Measurements from ENCODE around the gene IZUMO1. TPM values are rescaled to one million over a fixed set of nuclear protein-coding genes. Genes with fewer than 3 reads are reported as not detected.
A peak's percentile ranks its signal among the peaks of the same experiment; 100 is the strongest.

IZUMO1 gene
- total RNA-seq, 4 donors from 2014 or later, result not detected

- Histone ChIP-seq H3K4me3 (no peak overlapping the region), H3K9me3 (no peaks in the 10 kb centered on the region), H3K27ac (peak overlapping the region; percentile 14 to 77 (median 56)), H3K36me3 (no peaks in the 10 kb centered on the region), H3K4me1 (peaks cover 4 to 30% (median 8%) of the 10 kb centered on the region in 4 donors), H3K27me3 (no peaks in the 10 kb centered on the region)
- TF ChIP-seq CTCF (IDR thresholded peaks at IDR 0.05) (no peak), POLR2A (IDR thresholded peaks at IDR 0.05) (peak; percentile 24 to 63)
- peak in 2 of 3 donors; percentile 78 to 81 for DNase-seq
Observed at GRCh38 chr19:48741129-48741999, 5.3 kb downstream of the IZUMO1 start.

DNA sequence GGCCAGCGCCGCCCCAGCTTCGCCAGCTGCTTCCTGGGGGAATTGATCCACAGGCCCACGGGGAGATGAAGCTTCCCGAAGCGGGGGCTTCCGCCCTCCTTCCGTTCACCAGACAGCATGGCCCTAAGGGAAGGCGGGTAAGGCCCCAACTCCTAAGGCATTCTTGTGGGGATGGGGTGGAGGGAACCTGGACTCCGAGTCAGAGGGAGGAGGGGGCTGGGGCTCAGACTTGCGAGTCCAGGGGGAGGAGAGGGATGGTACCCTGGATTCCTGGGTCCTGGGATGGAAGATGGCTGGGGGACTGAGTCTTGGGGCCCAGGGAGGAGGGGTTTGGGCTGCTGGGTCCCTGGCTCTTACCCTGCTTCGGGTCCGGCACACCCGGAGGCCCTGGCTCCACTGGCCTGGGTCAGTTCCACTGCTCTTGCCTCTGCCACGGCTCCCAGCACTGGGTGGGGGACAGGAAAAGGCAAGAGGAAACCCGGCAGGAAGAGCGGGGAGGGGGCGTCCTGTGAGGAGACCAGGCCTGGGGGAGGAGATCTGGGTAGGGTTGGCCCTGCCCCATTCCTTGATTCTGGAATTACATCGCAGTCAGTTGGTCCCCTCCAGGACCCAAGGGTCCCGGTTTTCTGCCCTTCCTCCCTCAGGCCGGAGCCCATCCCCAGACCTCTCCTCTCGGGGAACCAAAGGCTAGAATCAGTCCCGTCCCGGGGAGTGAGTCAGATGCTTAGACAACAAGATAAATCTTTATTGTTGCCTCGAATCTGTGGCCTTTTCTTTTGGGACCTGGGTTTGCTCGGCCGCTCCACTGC, 6.3 kb downstream of the IZUMO1 start, which contains the start of gene RASIP1:
Gene RASIP1 (minus strand): TSS at position 447 of the 809 bp plus-strand sequence. CDS start 328 bp downstream, at position 119.
- Histone ChIP-seq H3K27me3 (no peaks in the 10 kb centered on the region), H3K27ac (peak within 1 kb of the TSS; percentile 36 to 77 (median 74)), H3K4me3 (peak within 1 kb of the TSS; percentile 41 to 70 (median 60)), H3K36me3 (no peaks in the 10 kb centered on the region), H3K4me1 (peaks cover 4 to 30% (median 8%) of the 10 kb centered on the region in 4 donors), H3K9me3 (no peaks in the 10 kb centered on the region)
- TF ChIP-seq POLR2A (IDR thresholded peaks at IDR 0.05), result no peak
- TF ChIP-seq CTCF (IDR thresholded peaks at IDR 0.05), result no peak
- DNase-seq, result no peak

DNA sequence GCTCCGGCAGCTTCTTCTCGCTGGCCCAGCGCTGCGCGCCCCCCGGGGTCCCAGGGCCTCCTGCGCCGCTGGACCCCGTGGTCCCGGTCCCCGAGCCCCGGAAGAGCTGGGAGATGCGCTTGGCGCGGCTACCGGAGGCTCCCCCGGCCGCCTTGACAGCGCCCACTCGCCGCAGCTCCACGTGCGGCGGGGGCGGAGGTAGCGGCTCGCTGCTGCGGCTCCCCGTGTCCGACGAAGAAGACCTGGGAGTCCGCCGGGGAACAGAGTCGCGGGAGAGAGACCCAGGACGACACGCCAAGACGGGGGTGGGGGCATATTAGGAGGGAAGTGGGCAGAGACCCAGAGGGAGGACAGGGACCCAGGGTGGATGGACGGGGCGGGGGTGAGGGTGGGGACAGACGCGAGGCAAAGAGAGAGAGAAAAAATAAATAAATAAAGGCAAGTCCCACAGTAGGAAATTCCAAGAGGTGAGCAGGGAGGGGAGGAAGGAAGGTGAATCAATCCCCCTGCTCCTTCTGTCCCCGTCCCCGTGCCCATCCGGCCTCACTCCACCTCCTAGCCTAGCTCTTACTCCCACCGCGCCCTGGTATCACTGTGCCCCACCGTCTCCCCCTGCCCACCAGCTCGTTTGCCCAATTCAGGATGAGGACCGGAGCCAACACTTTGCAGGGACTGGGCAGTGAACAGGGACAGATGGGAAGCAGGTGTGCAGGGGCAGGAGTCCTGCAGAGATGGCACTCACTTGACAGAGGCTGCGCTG, 7.1 kb downstream of the IZUMO1 start:
- no peaks in the 10 kb centered on the region for H3K36me3 ChIP-seq
- no peaks in the 10 kb centered on the region for H3K9me3 ChIP-seq
- no peak for TF ChIP-seq POLR2A (IDR thresholded peaks at IDR 0.05)
- TF ChIP-seq CTCF (IDR thresholded peaks at IDR 0.05), result no peak
- H3K27ac ChIP-seq, result peak overlapping the region in 3 of 4 donors; percentile 52 to 77 (median 73)
- H3K4me3 ChIP-seq, result peak overlapping the region; percentile 41 to 70 (median 60)
- no peaks in the 10 kb centered on the region for H3K27me3 ChIP-seq
- H3K4me1 ChIP-seq, result peaks cover 4 to 30% (median 8%) of the 10 kb centered on the region in 4 donors
- DNase-seq, result no peak

DNA sequence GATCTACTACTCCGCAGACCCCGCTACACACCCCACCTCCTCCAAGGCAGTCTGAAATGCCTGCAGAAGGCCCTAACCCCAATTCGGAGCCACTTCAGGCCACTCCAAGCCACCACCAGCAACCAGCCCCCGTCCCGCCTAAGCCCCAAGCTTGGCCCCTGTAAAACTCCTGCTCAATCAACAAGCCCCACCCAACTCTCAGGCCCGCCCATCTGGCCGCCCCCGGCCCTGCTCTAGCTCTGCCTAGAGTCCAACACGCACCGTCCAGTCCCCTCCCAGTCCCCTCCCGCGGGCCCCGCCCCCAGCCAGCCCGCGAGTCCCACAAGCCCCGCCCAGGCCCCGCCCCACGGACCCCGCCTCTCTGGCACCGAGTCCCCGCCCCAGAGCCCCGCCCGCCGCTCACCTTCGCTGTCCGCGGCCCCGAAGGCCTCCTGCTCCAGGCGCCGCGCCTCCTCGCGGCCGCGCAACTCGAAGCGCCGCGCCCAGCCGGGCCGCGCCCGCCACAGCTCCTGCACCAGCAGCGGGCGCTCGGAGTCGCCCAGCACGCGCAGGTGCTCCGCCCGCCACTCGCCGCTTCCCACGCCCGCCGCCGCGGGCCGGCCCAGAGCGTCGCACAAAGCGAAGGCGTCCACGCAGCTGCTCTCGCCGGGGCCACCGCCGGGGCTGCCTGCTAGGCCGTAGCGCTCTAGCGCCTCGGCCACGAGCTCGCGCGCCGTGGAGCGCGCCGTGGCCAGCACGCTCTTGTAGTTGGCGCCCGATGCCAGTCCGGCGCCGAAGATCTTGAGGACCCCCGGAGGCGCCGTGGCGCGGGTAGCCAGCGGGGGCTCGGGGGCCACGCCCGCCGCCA, 7.9 kb downstream of the IZUMO1 start:
- Histone ChIP-seq H3K4me1 (peaks cover 4 to 30% (median 8%) of the 10 kb centered on the region in 4 donors), H3K9me3 (no peaks in the 10 kb centered on the region), H3K4me3 (peak overlapping the region; percentile 41 to 70 (median 60)), H3K27me3 (no peaks in the 10 kb centered on the region), H3K27ac (peak overlapping the region in 3 of 4 donors; percentile 52 to 77 (median 73)), H3K36me3 (no peaks in the 10 kb centered on the region)
- DNase-seq, result peak; percentile 96 to 99 (median 98)
- no peak for TF ChIP-seq POLR2A (IDR thresholded peaks at IDR 0.05)
- peak in 5 of 6 experiments; percentile 35 to 94 (median 84) for TF ChIP-seq CTCF (IDR thresholded peaks at IDR 0.05)

Data from Peyer's patch (tissue), 4 donors.